GM06990 (cell line): ENCODE data around the gene MACROH2A1.

Experiments
- DNase-seq: peaks from one replicate; pipeline ENCODE4 v3.0.0-alpha.2; 2011; ENCODE audit not compliant: insufficient read length; ENCODE audit errors: extremely low read depth
- H3K27me3 ChIP-seq: replicated peaks from 2 replicates; pipeline ENCODE4 v1.6.0; 2011; ENCODE audit warnings: low read length; ENCODE audit not compliant: control insufficient read depth, insufficient read depth
- H3K36me3 ChIP-seq: 2 replicates; pipeline ENCODE4 v1.5.1; 2011; ENCODE audit warnings: low read length; ENCODE audit not compliant: control insufficient read depth, insufficient read depth
- H3K4me3 ChIP-seq: replicated peaks from 2 replicates; pipeline ENCODE4 v1.5.1; 2011; ENCODE audit warnings: low read depth, mild to moderate bottlenecking, control low read depth, low read length
- CTCF ChIP-seq: IDR thresholded peaks from 2 replicates; pipeline ENCODE4 v1.5.1; 2011; ENCODE audit warnings: low read length, control low read depth, mild to moderate bottlenecking, inconsistent platforms; ENCODE audit not compliant: insufficient read depth, poor library complexity, severe bottlenecking

MACROH2A1 gene

GRCh38 chr5:135318924-135319323 is 80.1 kb downstream of the MACROH2A1 start:
- no peak overlapping the region for H3K4me3 ChIP-seq
- no peaks in the 10 kb centered on the region for H3K36me3 ChIP-seq
- H3K27me3 ChIP-seq, result no peaks in the 10 kb centered on the region
- no peak for DNase-seq
- TF ChIP-seq CTCF, result no peak

DNA sequence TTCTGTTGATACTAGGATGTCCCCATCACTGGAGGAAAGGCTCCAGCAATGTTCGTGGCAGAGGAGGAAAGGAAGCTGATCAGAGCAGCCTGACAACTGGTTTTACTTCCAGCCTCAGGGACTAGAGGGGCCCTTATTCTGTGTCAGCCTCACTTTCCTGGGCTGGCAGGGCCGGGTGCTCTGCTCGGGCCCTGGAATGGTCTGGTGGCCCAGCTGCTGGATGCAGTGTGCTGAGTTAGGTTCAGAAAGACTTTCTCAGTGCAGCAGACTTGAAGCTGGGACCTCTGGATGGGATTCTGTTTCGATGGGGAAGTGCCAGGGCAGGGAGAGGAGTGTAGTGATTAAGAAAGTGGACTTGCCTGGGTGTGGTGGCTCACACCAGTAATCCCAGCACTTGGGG is 81.0 kb downstream of the MACROH2A1 start:
- no peak for TF ChIP-seq CTCF
- H3K27me3 ChIP-seq, result no peaks in the 10 kb centered on the region
- no peak for DNase-seq
- no peaks in the 10 kb centered on the region for H3K36me3 ChIP-seq
- H3K4me3 ChIP-seq, result no peak overlapping the region

DNA sequence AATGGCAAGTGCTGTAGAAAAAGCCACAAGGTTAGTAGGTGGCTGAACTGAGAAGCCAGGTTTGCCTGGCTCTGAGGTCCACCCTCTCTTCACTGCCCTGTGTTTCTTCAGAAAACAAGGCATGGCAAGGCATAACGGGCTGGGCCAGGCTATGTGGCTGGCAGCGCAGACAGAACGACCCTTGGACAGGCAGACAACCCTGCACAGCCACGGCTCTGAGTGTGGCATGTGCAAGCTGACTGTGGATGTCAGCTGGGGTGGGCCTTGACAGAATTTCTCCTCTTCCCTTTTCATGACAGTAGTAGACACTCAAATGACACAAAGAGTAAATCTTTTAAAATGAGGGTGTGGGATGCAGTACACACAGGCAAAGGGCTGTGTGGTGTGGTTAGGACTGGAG is 81.7 kb downstream of the MACROH2A1 start:
- TF ChIP-seq CTCF, result no peak
- Histone ChIP-seq H3K36me3 (no peaks in the 10 kb centered on the region), H3K4me3 (no peak overlapping the region), H3K27me3 (no peaks in the 10 kb centered on the region)
- DNase-seq, result no peak

DNA sequence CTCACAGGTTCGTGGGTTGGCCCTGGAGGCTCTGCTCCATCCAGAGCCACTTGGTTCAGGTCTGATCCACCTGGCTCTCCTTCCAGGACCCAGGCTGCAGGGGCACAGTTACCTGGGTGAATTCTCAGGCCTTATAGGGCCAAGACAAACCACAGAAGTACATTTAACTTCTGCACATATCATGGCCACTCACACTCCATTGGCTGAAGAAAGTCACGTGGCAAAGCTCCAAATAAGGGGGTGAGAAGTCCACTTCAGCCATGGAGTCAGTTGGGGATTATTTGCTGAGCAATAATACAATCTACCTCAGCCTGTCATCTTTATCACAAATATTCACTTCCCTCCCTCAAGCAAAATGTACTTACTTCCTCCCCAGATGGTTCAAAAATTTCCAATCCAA is 83.6 kb downstream of the MACROH2A1 start:
- TF ChIP-seq CTCF, result no peak
- no peaks in the 10 kb centered on the region for H3K36me3 ChIP-seq
- DNase-seq, result no peak

DNA sequence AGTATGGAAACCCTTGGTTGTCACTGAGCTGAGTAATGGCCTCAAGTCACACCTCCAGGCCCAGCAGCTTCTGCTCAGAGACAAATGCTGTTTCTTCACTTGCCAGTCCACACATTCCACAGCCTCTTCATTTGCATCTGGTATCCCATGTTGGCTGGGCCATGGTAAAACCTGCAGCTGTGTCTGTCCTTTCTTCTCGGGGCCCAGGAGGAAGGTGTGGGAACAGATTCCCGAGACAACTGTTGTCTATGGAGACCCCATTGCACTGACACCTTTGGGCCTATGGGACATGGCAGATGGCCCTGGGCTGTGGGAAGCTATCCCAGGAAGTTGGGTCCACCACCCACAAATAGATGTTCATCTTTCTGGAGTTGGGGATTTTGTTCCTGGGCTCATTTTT is 85.1 kb downstream of the MACROH2A1 start:
- Histone ChIP-seq H3K36me3 (no peaks in the 10 kb centered on the region), H3K4me3 (no peak overlapping the region), H3K27me3 (no peaks in the 10 kb centered on the region; the same call in 1 of the 2 replicates)
- TF ChIP-seq CTCF, result no peak
- no peak for DNase-seq

More for the DNA sequence above, 83.6 kb downstream of the MACROH2A1 start:
- no peaks in the 10 kb centered on the region for H3K27me3 ChIP-seq
- no peak overlapping the region for H3K4me3 ChIP-seq

DNA sequence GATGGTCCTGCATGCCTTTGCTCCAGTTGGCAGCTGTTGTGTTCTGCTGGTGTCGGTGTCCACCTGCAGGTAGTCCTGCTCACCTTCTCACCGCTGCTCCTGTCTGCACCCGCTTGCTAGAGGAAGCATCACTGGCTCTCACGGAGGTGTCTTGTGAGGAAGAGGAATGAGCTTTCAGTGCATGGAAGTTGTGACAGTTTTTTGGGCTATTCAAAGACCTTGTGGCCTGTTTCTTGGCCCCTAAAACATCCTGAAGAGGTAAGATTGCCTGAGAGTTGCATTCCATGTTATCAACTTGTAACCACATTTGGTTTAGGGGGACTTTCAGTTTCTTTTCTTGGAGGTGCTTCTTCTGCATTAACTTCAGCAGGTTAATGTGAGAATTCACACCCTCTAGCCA is 85.6 kb downstream of the MACROH2A1 start:
- Histone ChIP-seq H3K27me3 (no peaks in the 10 kb centered on the region; the same call in 1 of the 2 replicates), H3K4me3 (no peak overlapping the region), H3K36me3 (no peaks in the 10 kb centered on the region)
- DNase-seq, result no peak
- no peak for TF ChIP-seq CTCF
